ENCODE data around the gene BUD23. TPM values are rescaled to one million over a fixed set of nuclear protein-coding genes. Genes with fewer than 3 reads are reported as not detected.

Gene BUD23
- total RNA-seq, 1 experiment from 2014 or later, result 73.5 TPM

DNA sequence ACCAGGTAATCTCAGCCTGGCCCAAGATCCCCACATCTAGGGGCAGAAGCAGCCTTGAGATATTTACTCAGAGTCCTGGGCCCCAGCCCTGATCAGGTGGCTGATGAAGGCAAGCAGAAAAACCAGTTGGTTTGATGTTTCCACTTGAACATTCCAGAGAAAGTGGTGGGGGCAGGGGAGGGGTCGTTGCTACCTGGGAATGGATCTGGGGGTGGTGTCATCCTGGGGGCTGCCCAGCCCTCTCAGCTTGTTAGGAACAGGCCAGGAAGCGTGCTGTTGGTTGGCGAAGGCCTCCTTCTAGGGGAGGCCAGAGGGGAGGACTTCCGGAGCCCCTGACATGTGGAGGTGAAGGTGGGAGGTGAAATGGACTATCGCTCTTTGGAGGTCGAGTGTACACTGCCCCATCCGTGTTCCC lies 58.9 kb downstream of the BUD23 start:
- CTCF ChIA-PET, result interaction anchor here (0.9 to 1.7 kb wide), 3 partner anchors 14 to 87 kb away, joined by 3 to 4 read pairs (median 4); partner anchors contain the start of gene CLDN3
- Mint-ChIP-seq H3K4me1 (ENCODE audit: low read depth, unreplicated experiment) (peaks cover 29% of the 10 kb centered on the region), H3K4me3 (ENCODE audit: low read depth, unreplicated experiment) (peak overlapping the region; percentile 56), H3K9me3 (ENCODE audit: low read depth, unreplicated experiment) (no peaks in the 10 kb centered on the region), H3K27me3 (ENCODE audit: unreplicated experiment) (no peaks in the 10 kb centered on the region), H3K36me3 (ENCODE audit: insufficient read depth, unreplicated experiment) (peaks cover 66% of the 10 kb centered on the region), H3K27ac (ENCODE audit: unreplicated experiment) (peak overlapping the region; percentile 98)
- intact Hi-C loops (cut with micrococcal nuclease; ENCODE audit: unreplicated experiment), result loop anchor here (2.0 kb wide), 2 partner anchors 88 to 108 kb away; partner anchors contain the start of gene CLDN4
- TF ChIP-seq, protein P1, sequence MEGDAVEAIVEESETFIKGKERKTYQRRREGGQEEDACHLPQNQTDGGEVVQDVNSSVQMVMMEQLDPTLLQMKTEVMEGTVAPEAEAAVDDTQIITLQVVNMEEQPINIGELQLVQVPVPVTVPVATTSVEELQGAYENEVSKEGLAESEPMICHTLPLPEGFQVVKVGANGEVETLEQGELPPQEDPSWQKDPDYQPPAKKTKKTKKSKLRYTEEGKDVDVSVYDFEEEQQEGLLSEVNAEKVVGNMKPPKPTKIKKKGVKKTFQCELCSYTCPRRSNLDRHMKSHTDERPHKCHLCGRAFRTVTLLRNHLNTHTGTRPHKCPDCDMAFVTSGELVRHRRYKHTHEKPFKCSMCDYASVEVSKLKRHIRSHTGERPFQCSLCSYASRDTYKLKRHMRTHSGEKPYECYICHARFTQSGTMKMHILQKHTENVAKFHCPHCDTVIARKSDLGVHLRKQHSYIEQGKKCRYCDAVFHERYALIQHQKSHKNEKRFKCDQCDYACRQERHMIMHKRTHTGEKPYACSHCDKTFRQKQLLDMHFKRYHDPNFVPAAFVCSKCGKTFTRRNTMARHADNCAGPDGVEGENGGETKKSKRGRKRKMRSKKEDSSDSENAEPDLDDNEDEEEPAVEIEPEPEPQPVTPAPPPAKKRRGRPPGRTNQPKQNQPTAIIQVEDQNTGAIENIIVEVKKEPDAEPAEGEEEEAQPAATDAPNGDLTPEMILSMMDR (IDR thresholded peaks at IDR 0.05; ENCODE audit: unreplicated experiment), result no peak
- peak; percentile 62 for DNase-seq
- no TSS peak for BruUV-seq (replicated peaks)

DNA sequence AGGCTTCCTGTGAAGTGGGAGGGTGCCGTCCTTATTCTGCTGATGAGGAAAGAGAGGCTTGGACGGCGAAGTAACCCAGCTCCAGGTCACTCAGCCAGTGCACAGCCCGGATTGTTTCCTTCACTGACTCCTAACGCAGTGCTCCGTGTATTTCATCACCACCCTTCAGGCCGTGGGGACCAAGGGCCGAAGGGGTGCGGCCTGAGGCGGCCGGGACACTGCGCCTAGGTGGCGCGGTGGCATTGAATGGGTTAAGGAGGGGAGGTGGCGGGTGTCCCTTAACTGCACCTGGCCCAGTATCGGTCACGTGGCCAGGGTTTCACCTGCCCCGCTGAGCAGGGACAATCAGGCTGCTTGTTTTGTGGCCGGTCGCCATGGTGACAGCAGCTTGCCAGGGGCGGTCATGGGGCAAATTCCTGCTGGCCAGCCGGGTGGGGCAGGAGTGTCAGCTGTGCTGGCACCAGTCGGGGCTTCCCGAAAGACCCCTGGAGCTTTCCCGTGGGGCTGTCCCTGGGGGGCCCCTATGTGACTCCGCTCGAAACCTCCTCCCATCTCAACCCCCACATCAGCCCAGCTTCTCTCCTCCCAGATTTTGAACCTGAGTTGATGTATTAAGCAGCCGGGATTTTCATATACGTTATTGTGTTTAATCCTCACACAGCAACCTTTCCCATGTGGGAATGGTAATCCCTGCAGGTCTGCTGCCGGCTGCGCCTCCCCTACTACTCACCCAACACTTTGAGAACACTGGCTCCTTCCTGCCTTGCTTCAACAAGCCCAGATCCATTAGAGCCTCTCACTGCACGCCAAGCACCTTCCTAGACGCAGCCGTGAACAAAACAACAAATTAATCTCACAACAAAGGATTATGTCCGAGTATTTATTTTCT lies 59.6 kb downstream of the BUD23 start:
- Mint-ChIP-seq H3K4me1 (ENCODE audit: low read depth, unreplicated experiment) (peaks cover 29% of the 10 kb centered on the region), H3K4me3 (ENCODE audit: low read depth, unreplicated experiment) (peak overlapping the region; percentile 56), H3K27ac (ENCODE audit: unreplicated experiment) (peak overlapping the region; percentile 98), H3K36me3 (ENCODE audit: insufficient read depth, unreplicated experiment) (peaks cover 59% of the 10 kb centered on the region), H3K27me3 (ENCODE audit: unreplicated experiment) (no peaks in the 10 kb centered on the region), H3K9me3 (ENCODE audit: low read depth, unreplicated experiment) (no peaks in the 10 kb centered on the region)
- CTCF ChIA-PET, result interaction anchor here (0.8 to 1.7 kb wide), 5 partner anchors 14 to 90 kb away, joined by 3 to 4 read pairs (median 3); partner anchors contain the start of gene CLDN3
- intact Hi-C loops (cut with micrococcal nuclease; ENCODE audit: unreplicated experiment), result loop anchor here (2.0 kb wide), 2 partner anchors 88 to 108 kb away; partner anchors contain the start of gene CLDN4
- TF ChIP-seq, protein P1 (IDR thresholded peaks at IDR 0.05; ENCODE audit: unreplicated experiment), result no peak
- no TSS peak for BruUV-seq (replicated peaks)
- peak; percentile 97 for DNase-seq

DNA sequence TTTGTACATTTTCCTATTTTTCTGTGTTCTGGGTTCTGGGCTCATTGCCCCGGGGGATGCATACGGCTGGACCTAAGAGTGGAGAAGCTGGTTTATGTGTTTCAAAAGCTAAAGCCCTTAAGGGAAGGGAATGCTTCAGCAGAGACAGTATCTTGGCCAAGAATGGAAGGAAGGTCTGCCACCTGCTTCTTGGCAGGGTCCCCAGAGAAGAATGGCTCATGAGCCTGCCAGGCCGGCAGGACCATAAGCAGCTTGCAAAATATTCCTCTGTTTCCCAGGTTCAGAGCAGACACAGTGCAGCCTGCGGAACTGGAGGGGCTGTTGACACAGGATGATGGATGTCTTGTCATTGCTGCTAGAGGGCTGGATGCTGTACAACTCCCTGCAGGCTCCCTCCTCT lies 63.0 kb downstream of the BUD23 start:
- no peaks in the 10 kb centered on the region for H3K27me3 Mint-ChIP-seq (ENCODE audit: unreplicated experiment)
- CTCF ChIA-PET, result no interaction called here
- H3K36me3 Mint-ChIP-seq (ENCODE audit: insufficient read depth, unreplicated experiment), result peaks cover 46% of the 10 kb centered on the region
- no peak overlapping the region for H3K4me3 Mint-ChIP-seq (ENCODE audit: low read depth, unreplicated experiment)
- no peaks in the 10 kb centered on the region for H3K9me3 Mint-ChIP-seq (ENCODE audit: low read depth, unreplicated experiment)
- intact Hi-C loops (cut with micrococcal nuclease; ENCODE audit: unreplicated experiment), result no loop called here
- no peak for DNase-seq
- BruUV-seq (replicated peaks), result no TSS peak
- no peak overlapping the region for H3K27ac Mint-ChIP-seq (ENCODE audit: unreplicated experiment)
- TF ChIP-seq, protein P1 (IDR thresholded peaks at IDR 0.05; ENCODE audit: unreplicated experiment), result no peak
- H3K4me1 Mint-ChIP-seq (ENCODE audit: low read depth, unreplicated experiment), result peaks cover 40% of the 10 kb centered on the region

Small RNA genes within 50 kb of the gene (microRNA-seq; reads per million reads assigned to microRNA genes)
- gene MIR4284, result not detected

Other genes starting within 250 kb of the BUD23 start
- gene FZD9, start 249.8 kb upstream of the BUD23 start, total RNA-seq (2022), result 0.50 and 0.56 TPM in 2 replicates
- 44.6 and 45.1 TPM in 2 replicates for gene BAZ1B, start 161.3 kb upstream of the BUD23 start, total RNA-seq (2022)
- gene BCL7B, start 125.9 kb upstream of the BUD23 start, total RNA-seq (2022), result 37.8 and 44.6 TPM in 2 replicates
- 33.3 and 35.9 TPM in 2 replicates for gene TBL2, start 105.0 kb upstream of the BUD23 start, total RNA-seq (2022)
- gene MLXIPL, start 59.1 kb upstream of the BUD23 start, total RNA-seq (2022), result 1.1 and 3.0 TPM in 2 replicates
- 0.94 and 1.3 TPM in 2 replicates for gene VPS37D, start 15.8 kb upstream of the BUD23 start, total RNA-seq (2022)
- gene DNAJC30, start 144 bp upstream of the BUD23 start, total RNA-seq (2022), result 10.1 and 10.5 TPM in 2 replicates
- 26.1 and 26.2 TPM in 2 replicates for gene STX1A, start 36.1 kb downstream of the BUD23 start, total RNA-seq (2022)
- gene ABHD11, start 55.2 kb downstream of the BUD23 start, total RNA-seq (2022), result 67.7 and 85.2 TPM in 2 replicates
- 122 and 135 TPM in 2 replicates for gene CLDN3, start 86.7 kb downstream of the BUD23 start, total RNA-seq (2022)
- gene CLDN4, start 147.4 kb downstream of the BUD23 start, total RNA-seq (2022), result 283 and 325 TPM in 2 replicates
- gene METTL27, start 158.9 kb downstream of the BUD23 start, total RNA-seq (2022), result 14.3 TPM in 2 replicates
- 0.59 and 1.2 TPM in 2 replicates for gene TMEM270, start 177.6 kb downstream of the BUD23 start, total RNA-seq (2022)